ENCODE measurements around the gene HNRNPDL. TPM values are rescaled to one million over a fixed set of nuclear protein-coding genes. Genes with fewer than 3 reads are reported as not detected.
"Not testable (repeated sequence)": the region's sequence is repeated elsewhere in the genome, so short reads cannot be mapped to it uniquely, and the experiment has no call there.

HNRNPDL gene
- total RNA-seq, 1 donor from 2014 or later: 310 TPM

GRCh38 chr4:82386312-82386711 is 44.0 kb downstream of the HNRNPDL start:
- not testable (repeated sequence) for DNase-seq (ENCODE audit: low spot score)

- no peak for DNase-seq (ENCODE audit: low spot score)
These were observed 47.5 kb downstream of the HNRNPDL start for GRCh38 chr4:82382751-82383150.

- no peak for DNase-seq (ENCODE audit: low spot score)
These were observed 48.5 kb downstream of the HNRNPDL start for GRCh38 chr4:82381661-82382296.

- no peak for DNase-seq (ENCODE audit: low spot score)
These were observed 49.0 kb downstream of the HNRNPDL start for GRCh38 chr4:82381235-82381634.

GRCh38 chr4:82380831-82381230 is 49.4 kb downstream of the HNRNPDL start:
- no peak for DNase-seq (ENCODE audit: low spot score)

GRCh38 chr4:82380344-82380743 is 49.9 kb downstream of the HNRNPDL start:
- peak; percentile 76 for DNase-seq (ENCODE audit: low spot score)

- no peak for DNase-seq (ENCODE audit: low spot score)
These were observed 54.2 kb downstream of the HNRNPDL start for GRCh38 chr4:82376109-82376508.

GRCh38 chr4:82373816-82374625 is 56.2 kb downstream of the HNRNPDL start, which contains the start of gene HNRNPD:
TSS of gene HNRNPD (minus strand) at chr4:82373991. CDS start at chr4:82373678, 313 bp downstream.
- peak; percentile 98 for DNase-seq (ENCODE audit: low spot score)

- DNase-seq (ENCODE audit: low spot score): no peak
These were observed 56.8 kb downstream of the HNRNPDL start for GRCh38 chr4:82373486-82373815.

Other genes starting within 250 kb of the HNRNPDL start
- gene HNRNPD, start 56.5 kb downstream of the HNRNPDL start, total RNA-seq: 223 TPM
- 27.5 TPM for gene ENOPH1, start 128 bp upstream of the HNRNPDL start, total RNA-seq
- gene TMEM150C, start 131.5 kb upstream of the HNRNPDL start, total RNA-seq: 4.8 TPM

All from ureter (tissue), 1 donor.